Keratinocyte (primary cell): ENCODE measurements around the gene ZNF205. TPM values are rescaled to one million over a fixed set of nuclear protein-coding genes. Genes with fewer than 3 reads are reported as not detected.
A peak's percentile ranks its signal among the peaks of the same experiment; 100 is the strongest.

Experiments
- DNase-seq: peaks from one replicate; pipeline ENCODE4 v3.0.0-alpha.2; 2011; ENCODE audit warnings: low read depth, missing footprints, low spot score
- FAIRE-seq: peaks from 2 replicates; lab custom pipeline; 2011; peaks lifted over from hg19 to GRCh38; lab: Jason Lieb, UNC
- H2AFZ ChIP-seq: 2 replicates; pipeline ENCODE4 v1.6.0; 2012; ENCODE audit warnings: low read length, control low read depth, inconsistent platforms; ENCODE audit not compliant: control insufficient read depth
- H3K27ac ChIP-seq: 2 replicates; pipeline ENCODE4 v1.5.1; 2011; ENCODE audit warnings: low read length; ENCODE audit not compliant: control insufficient read depth, insufficient read depth
- H3K27me3 ChIP-seq: 3 replicates; pipeline ENCODE4 v1.6.0; 2011; ENCODE audit warnings: low read length; ENCODE audit not compliant: control insufficient read depth, insufficient read depth; ENCODE audit errors: extremely low read depth
- H3K36me3 ChIP-seq, 2 experiments: 2 replicates in 1 of 2; 3 replicates in 1 of 2; pipeline ENCODE4 v1.5.1; 2011; ENCODE audit warnings: low read length in 2 of 2, mild to moderate bottlenecking in 1 of 2; ENCODE audit not compliant: control insufficient read depth in 2 of 2, insufficient read depth in 2 of 2; ENCODE audit errors: extremely low read depth in 1 of 2
- H3K4me1 ChIP-seq: 3 replicates; pipeline ENCODE4 v1.5.1; 2011; ENCODE audit warnings: low read length; ENCODE audit not compliant: control insufficient read depth, insufficient read depth; ENCODE audit errors: extremely low read depth
- H3K4me2 ChIP-seq: 3 replicates; pipeline ENCODE4 v1.6.0; 2011; ENCODE audit warnings: low read depth, low read length; ENCODE audit not compliant: control insufficient read depth, insufficient read depth; ENCODE audit errors: extremely low read depth
- H3K4me3 ChIP-seq, 3 experiments: fragments of 200-600 bp in 1 of 3; sonication (generic) in 1 of 3; 2 replicates in 2 of 3; 3 replicates in 1 of 3; pipeline ENCODE4 v1.5.1; 2011 to 2016; ENCODE audit warnings: low read length in 3 of 3, mild to moderate bottlenecking in 3 of 3, control low read depth in 2 of 3, inconsistent platforms in 1 of 3, low read depth in 1 of 3, mixed read lengths in 1 of 3, mixed run types in 1 of 3, moderate library complexity in 1 of 3; ENCODE audit not compliant: control insufficient read depth in 2 of 3, insufficient read depth in 2 of 3; ENCODE audit errors: extremely low read depth in 1 of 3
- H3K79me2 ChIP-seq: 2 replicates; pipeline ENCODE4 v1.6.0; 2012; ENCODE audit warnings: low read length; ENCODE audit not compliant: control insufficient read depth, insufficient read depth
- H3K9ac ChIP-seq: 3 replicates; pipeline ENCODE4 v1.6.0; 2011; ENCODE audit warnings: low read length; ENCODE audit not compliant: control insufficient read depth, insufficient read depth; ENCODE audit errors: extremely low read depth
- H3K9me1 ChIP-seq: 3 replicates; pipeline ENCODE4 v1.6.0; 2011; ENCODE audit warnings: low read length; ENCODE audit not compliant: control insufficient read depth, insufficient read depth; ENCODE audit errors: extremely low read depth
- H3K9me3 ChIP-seq: 2 replicates; pipeline ENCODE4 v1.5.1; 2012; ENCODE audit warnings: low read depth, low read length; ENCODE audit not compliant: control insufficient read depth
- H4K20me1 ChIP-seq: 3 replicates; pipeline ENCODE4 v1.6.0; 2011; ENCODE audit warnings: low read length; ENCODE audit not compliant: control insufficient read depth, insufficient read depth; ENCODE audit errors: extremely low read depth
- EZH2 ChIP-seq: IDR thresholded peaks from one replicate; pipeline ENCODE4 v1.6.1; 2012; ENCODE audit warnings: inconsistent platforms, mild to moderate bottlenecking, low read length, moderate library complexity
- dilution Hi-C: fragments of 300-500 bp; cut with MboI; formaldehyde crosslinking; loops from one replicate; pipeline ENCODE4 v1.7.0; 2020; ENCODE audit warnings: low sequenced_read_pairs; ENCODE audit not compliant: extremely low pct_ligation_motif_present
- polyA plus RNA-seq, 5 experiments: library from polyadenylated mRNA; depleted of rRNA in 3 of 5; stranded (reverse) in 3 of 5; stranded (forward) in 1 of 5; unstranded in 1 of 5; fragments of >200 nt; gene quantifications; 1 replicate in 1 of 5; 2 replicates in 3 of 5; 3 replicates in 1 of 5; pipeline versions ENCODE4 v1.2.1 to v1.2.3, GENCODE V29; 2011 to 2012; ENCODE audit warnings: missing spikeins in 2 of 5, low read depth in 1 of 5, low replicate concordance in 1 of 5
- TF ChIP-seq, protein P1 (sequence below), 3 experiments: IDR thresholded peaks in 1 of 3; conservative IDR thresholded peaks in 1 of 3; optimal IDR thresholded peaks in 1 of 3; 2 replicates in 2 of 3; 3 replicates in 1 of 3; pipeline versions ENCODE3 to v1.5.1; 2011; ENCODE audit warnings: low read length in 3 of 3, mild to moderate bottlenecking in 3 of 3, moderate library complexity in 2 of 3, control low read depth in 1 of 3, inconsistent platforms in 1 of 3; ENCODE audit not compliant: insufficient read depth in 2 of 3; ENCODE audit errors: extremely low read depth in 1 of 3

Gene ZNF205
- polyA plus RNA-seq, 1 donor (not counting 4 experiments of a cell fraction or from before 2014, with no cell fraction given), result 6.0 TPM

DNA sequence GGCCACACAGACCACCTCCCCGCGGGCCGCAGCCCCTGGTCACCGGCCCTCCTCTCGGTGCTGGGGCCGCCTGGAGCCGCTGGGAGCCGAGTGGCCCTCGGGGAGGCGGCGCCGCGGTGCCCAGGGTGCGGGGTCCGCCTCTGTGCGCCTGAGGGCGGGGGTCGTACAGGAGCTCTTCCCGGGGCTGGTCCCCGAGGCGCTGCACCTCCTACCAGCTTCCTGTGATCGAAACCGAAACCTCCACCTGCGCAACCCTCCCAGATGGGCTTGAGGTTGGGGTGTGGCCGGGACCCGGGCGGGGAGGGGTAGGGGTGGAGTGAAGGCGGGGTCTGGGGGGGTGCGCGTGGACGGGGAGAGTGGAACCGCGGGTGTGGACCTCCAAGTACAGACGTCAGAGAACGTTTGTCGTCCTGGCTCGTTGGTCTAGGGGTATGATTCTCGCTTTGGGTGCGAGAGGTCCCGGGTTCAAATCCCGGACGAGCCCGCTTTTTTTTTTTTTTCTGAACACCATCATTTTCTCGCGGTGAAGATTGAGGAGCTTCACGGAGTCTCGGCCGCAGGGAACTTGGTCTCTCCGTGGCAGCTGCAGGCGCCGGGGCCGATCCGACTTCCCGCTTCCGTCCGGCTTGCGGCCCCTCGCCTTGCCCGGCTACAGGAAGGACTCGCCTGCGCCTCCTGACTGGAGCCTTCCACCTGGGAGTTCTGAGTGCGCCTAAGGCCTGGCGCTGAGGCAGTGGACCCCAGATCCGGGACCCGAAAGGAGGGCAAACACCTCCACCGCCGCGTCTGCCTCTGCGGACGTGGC lies 46.3 kb downstream of the ZNF205 start:
- Histone ChIP-seq H3K4me2 (peak overlapping the region; percentile 90), H4K20me1 (no peaks in the 10 kb centered on the region), H3K79me2 (no peaks in the 10 kb centered on the region), H3K9me1 (no peaks in the 10 kb centered on the region), H3K36me3 (no peaks in the 10 kb centered on the region), H3K9ac (peak overlapping the region; percentile 85), H3K4me1 (peaks cover 5% of the 10 kb centered on the region), H3K27me3 (no peaks in the 10 kb centered on the region), H3K27ac (peak overlapping the region; percentile 82), H3K9me3 (no peaks in the 10 kb centered on the region), H2AFZ (peak overlapping the region; percentile 92), H3K4me3 (peak overlapping the region; percentile 72 to 83 (median 77))
- dilution Hi-C loops, result no loop called here
- no peak for TF ChIP-seq EZH2
- TF ChIP-seq, protein P1, sequence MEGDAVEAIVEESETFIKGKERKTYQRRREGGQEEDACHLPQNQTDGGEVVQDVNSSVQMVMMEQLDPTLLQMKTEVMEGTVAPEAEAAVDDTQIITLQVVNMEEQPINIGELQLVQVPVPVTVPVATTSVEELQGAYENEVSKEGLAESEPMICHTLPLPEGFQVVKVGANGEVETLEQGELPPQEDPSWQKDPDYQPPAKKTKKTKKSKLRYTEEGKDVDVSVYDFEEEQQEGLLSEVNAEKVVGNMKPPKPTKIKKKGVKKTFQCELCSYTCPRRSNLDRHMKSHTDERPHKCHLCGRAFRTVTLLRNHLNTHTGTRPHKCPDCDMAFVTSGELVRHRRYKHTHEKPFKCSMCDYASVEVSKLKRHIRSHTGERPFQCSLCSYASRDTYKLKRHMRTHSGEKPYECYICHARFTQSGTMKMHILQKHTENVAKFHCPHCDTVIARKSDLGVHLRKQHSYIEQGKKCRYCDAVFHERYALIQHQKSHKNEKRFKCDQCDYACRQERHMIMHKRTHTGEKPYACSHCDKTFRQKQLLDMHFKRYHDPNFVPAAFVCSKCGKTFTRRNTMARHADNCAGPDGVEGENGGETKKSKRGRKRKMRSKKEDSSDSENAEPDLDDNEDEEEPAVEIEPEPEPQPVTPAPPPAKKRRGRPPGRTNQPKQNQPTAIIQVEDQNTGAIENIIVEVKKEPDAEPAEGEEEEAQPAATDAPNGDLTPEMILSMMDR (optimal IDR thresholded peaks at IDR 0.05 in 1 of 3, IDR thresholded peaks at IDR 0.05 in 1 of 3, conservative IDR thresholded peaks at IDR 0.05 in 1 of 3; ENCODE audit: extremely low read depth in 1 of 3, insufficient read depth in 2 of 3, low read length in 3 of 3), result no peak
- DNase-seq, result peak; percentile 63
- no peak for FAIRE-seq

- Histone ChIP-seq H3K9me1 (no peaks in the 10 kb centered on the region), H3K27me3 (no peaks in the 10 kb centered on the region), H2AFZ (no peak overlapping the region), H3K9me3 (no peaks in the 10 kb centered on the region), H3K27ac (no peak overlapping the region), H3K36me3 (no peaks in the 10 kb centered on the region), H3K4me3 (no peak overlapping the region), H3K4me2 (no peak overlapping the region), H4K20me1 (no peaks in the 10 kb centered on the region), H3K9ac (no peak overlapping the region), H3K79me2 (no peaks in the 10 kb centered on the region), H3K4me1 (peaks cover 5% of the 10 kb centered on the region)
- DNase-seq (no peak), FAIRE-seq (no peak)
- no peak for TF ChIP-seq EZH2
- TF ChIP-seq, protein P1 (optimal IDR thresholded peaks at IDR 0.05 in 1 of 3, IDR thresholded peaks at IDR 0.05 in 1 of 3, conservative IDR thresholded peaks at IDR 0.05 in 1 of 3; ENCODE audit: extremely low read depth in 1 of 3, insufficient read depth in 2 of 3, low read length in 3 of 3), result no peak
- dilution Hi-C loops, result no loop called here
These were observed 49.0 kb downstream of the ZNF205 start for GRCh38 chr16:3161235-3162018.
